GM12878 (cell line): ENCODE measurements around the gene CTSW. TPM values are rescaled to one million over a fixed set of nuclear protein-coding genes. Genes with fewer than 3 reads are reported as not detected.

Source experiments
- ATAC-seq: fragments of 200-7000 bp; cut with Tn5 transposase; 3 replicates; pipeline ENCODE4 v1.9.1; 2020; ENCODE audit warnings: mild to moderate bottlenecking, moderate library complexity
- BruUV-seq: library from RNA; stranded (reverse); fragments of 400-500 nt; replicated peaks from 2 replicates; lab custom pipeline; 2021; lab: Mats Ljungman, UMichigan
- CTCF ChIA-PET: fragments of 300-600 bp; sonication (Branson Sonifier 250); formaldehyde crosslinking; extraction: SDS; loops from one replicate; lab custom pipeline; 2021; ENCODE audit warnings: inconsistent platforms; lab: Yijun Ruan, JAX
- POLR2A ChIA-PET: fragments of 350-600 bp; formaldehyde crosslinking; extraction: SDS; loops from one replicate; lab custom pipeline; 2021; ENCODE audit warnings: inconsistent platforms; lab: Charles Lee
- RAD21 ChIA-PET: fragments of 300-600 bp; sonication (Branson Sonifier 250); formaldehyde crosslinking; loops from one replicate; lab custom pipeline; 2023; ENCODE audit warnings: antibody characterized with exemption; ENCODE audit not compliant: unreplicated experiment; lab: Charles Lee
- SMC1A ChIA-PET: fragments of 300-600 bp; sonication (Branson Sonifier 250); formaldehyde crosslinking; loops from one replicate; lab custom pipeline; 2023; ENCODE audit not compliant: unreplicated experiment, uncharacterized antibody; lab: Charles Lee
- DNase-seq: peaks from one replicate; pipeline ENCODE4 v3.0.0-alpha.2; 2011; ENCODE audit warnings: low read depth, low spot score
- FAIRE-seq: peaks from 3 replicates; lab custom pipeline; 2011; peaks lifted over from hg19 to GRCh38; lab: Jason Lieb, UNC
- H2AFZ ChIP-seq: 2 replicates; pipeline ENCODE4 v1.6.0; 2011; ENCODE audit warnings: low read depth, low read length, control low read depth; ENCODE audit not compliant: control insufficient read depth
- H3K27ac ChIP-seq: 2 replicates; pipeline ENCODE4 v1.5.1; 2011; ENCODE audit warnings: control low read depth; ENCODE audit not compliant: control insufficient read depth, insufficient read depth
- H3K27me3 ChIP-seq, 2 experiments: replicated peaks in 1 of 2; 2 replicates each; pipeline versions ENCODE4 v1.6.0 to v1.6.1; 2011; ENCODE audit warnings: low read length in 1 of 2; ENCODE audit not compliant: control insufficient read depth in 2 of 2, insufficient read depth in 2 of 2
- H3K36me3 ChIP-seq, 2 experiments: 2 replicates each; pipeline ENCODE4 v1.5.1; 2011; ENCODE audit warnings: low read length in 1 of 2; ENCODE audit not compliant: control insufficient read depth in 2 of 2, insufficient read depth in 2 of 2
- H3K4me1 ChIP-seq: 2 replicates; pipeline ENCODE4 v1.6.1; 2011; ENCODE audit warnings: mild to moderate bottlenecking, low read length, moderate library complexity, mixed read lengths; ENCODE audit not compliant: control insufficient read depth, insufficient read depth
- H3K4me2 ChIP-seq: 2 replicates; pipeline ENCODE4 v1.6.0; 2011; ENCODE audit warnings: control low read depth; ENCODE audit not compliant: control insufficient read depth, insufficient read depth
- H3K4me3 ChIP-seq: fragments of 200-600 bp; sonication (generic); 2 replicates; pipeline ENCODE4 v1.5.1; 2016
- H3K79me2 ChIP-seq: 2 replicates; pipeline ENCODE4 v1.6.0; 2011; ENCODE audit warnings: low read length; ENCODE audit not compliant: control insufficient read depth, insufficient read depth
- H3K9ac ChIP-seq: 2 replicates; pipeline ENCODE4 v1.8.0; 2011; ENCODE audit warnings: low read length, control low read depth, mixed read lengths; ENCODE audit not compliant: control insufficient read depth, insufficient read depth
- H3K9me3 ChIP-seq: replicated peaks from 3 replicates; pipeline ENCODE4 v1.5.1; 2011; ENCODE audit warnings: mild to moderate bottlenecking, low read length; ENCODE audit not compliant: control insufficient read depth, insufficient read depth
- H4K20me1 ChIP-seq: 2 replicates; pipeline ENCODE4 v1.6.0; 2011; ENCODE audit not compliant: control insufficient read depth, insufficient read depth
- MTA2 ChIP-seq: fragments of 450-650 bp; IDR thresholded peaks from 2 replicates; pipeline ENCODE4 v1.6.1; 2016; ENCODE audit warnings: low read depth, mild to moderate bottlenecking, moderate library complexity
- NR2C1 ChIP-seq: fragments of 450-650 bp; IDR thresholded peaks from 2 replicates; pipeline ENCODE4 v1.6.1; 2017; ENCODE audit warnings: antibody characterized with exemption, mild to moderate bottlenecking, moderate library complexity
- SREBF1 ChIP-seq: IDR thresholded peaks from 2 replicates; pipeline ENCODE4 v1.6.1; 2012; ENCODE audit warnings: mild to moderate bottlenecking, low read length
- WGBS: methylation state at CpG from one replicate; pipeline ENCODE4 v1.1.6; 2016; ENCODE audit warnings: low lambda C conversion rate; ENCODE audit not compliant: insufficient replicate concordance, insufficient coverage; ENCODE audit errors: missing lambda C conversion rate; 5-methylcytosine and 5-hydroxymethylcytosine counted together
- in situ Hi-C: fragments of 300-500 bp; cut with MboI; formaldehyde crosslinking; loops from 9 replicates; pipeline ENCODE4 v1.14.3; 2018; ENCODE audit warnings: mixed read lengths
- intact Hi-C: fragments of 100-400 bp; cut with micrococcal nuclease; formaldehyde crosslinking; loops from one replicate; pipeline ENCODE4 v1.14.2; 2022; ENCODE audit not compliant: unreplicated experiment
- polyA plus RNA-seq, 11 experiments: library from polyadenylated mRNA; depleted of rRNA in 4 of 11; unstranded in 6 of 11; stranded (reverse) in 5 of 11; fragments of >200 nt; fragmentation: Nextera tagmentation in 4 of 11; fragmentation: Illumina TruSeq in 1 of 11; extraction: Ambion mirVana in 4 of 11; extraction: Trizol in 1 of 11; gene quantifications; 1 replicate in 1 of 11; 2 replicates in 10 of 11; pipeline versions ENCODE4 v1.2.1 to v1.2.3, GENCODE V29; 2011 to 2016; ENCODE audit warnings: inconsistent platforms in 2 of 11, missing spikeins in 2 of 11, low read depth in 1 of 11
- total RNA-seq, 4 experiments: library from RNA; depleted of rRNA in 3 of 4; stranded (reverse); fragments of >200 nt in 3 of 4; fragmentation: Illumina TruSeq in 1 of 4; extraction: Trizol in 1 of 4; gene quantifications; 2 replicates each; pipeline versions ENCODE4 v1.2.1 to v1.2.3, GENCODE V29; 2013 to 2021
- TF ChIP-seq, protein P1 (sequence below): fragments of 450-650 bp; IDR thresholded peaks from 2 replicates; pipeline ENCODE4 v1.6.1; 2017; ENCODE audit warnings: antibody characterized with exemption, mild to moderate bottlenecking, moderate library complexity
- TF ChIP-seq, protein P2 (sequence below): fragments of 150-350 bp; IDR thresholded peaks from 2 replicates; pipeline ENCODE4 v1.6.1; 2016; ENCODE audit warnings: low read depth, low read length

CTSW gene
- total and polyA plus RNA-seq, 10 of the 15 experiments (the other 5 are each of a cell fraction or from before 2014, with no cell fraction given): 0.53 to 12.0 (median 1.7) TPM

DNA sequence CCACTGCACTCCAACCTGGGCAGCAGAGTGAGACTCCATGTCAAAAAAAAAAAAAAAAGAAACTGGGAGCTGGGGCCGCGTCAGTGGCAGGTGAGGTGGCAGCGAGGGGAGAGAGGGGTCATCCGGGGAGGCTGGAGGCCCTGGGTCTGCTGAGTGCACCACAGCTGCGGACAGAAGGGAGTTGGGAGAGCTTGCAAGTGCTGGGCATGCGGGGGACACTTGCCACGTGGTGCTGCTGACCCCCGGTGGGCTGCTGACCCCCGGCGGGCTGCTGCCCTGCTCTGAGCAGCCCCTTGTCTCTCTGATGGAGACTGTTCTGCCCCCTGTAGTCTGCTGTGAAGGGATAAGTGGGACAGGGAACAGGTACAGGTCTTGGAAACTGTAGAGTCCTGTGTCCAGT is 42.2 kb downstream of the CTSW start:
- no TSS peak for BruUV-seq
- RAD21 ChIA-PET: no interaction called here
- TF ChIP-seq, protein P1, sequence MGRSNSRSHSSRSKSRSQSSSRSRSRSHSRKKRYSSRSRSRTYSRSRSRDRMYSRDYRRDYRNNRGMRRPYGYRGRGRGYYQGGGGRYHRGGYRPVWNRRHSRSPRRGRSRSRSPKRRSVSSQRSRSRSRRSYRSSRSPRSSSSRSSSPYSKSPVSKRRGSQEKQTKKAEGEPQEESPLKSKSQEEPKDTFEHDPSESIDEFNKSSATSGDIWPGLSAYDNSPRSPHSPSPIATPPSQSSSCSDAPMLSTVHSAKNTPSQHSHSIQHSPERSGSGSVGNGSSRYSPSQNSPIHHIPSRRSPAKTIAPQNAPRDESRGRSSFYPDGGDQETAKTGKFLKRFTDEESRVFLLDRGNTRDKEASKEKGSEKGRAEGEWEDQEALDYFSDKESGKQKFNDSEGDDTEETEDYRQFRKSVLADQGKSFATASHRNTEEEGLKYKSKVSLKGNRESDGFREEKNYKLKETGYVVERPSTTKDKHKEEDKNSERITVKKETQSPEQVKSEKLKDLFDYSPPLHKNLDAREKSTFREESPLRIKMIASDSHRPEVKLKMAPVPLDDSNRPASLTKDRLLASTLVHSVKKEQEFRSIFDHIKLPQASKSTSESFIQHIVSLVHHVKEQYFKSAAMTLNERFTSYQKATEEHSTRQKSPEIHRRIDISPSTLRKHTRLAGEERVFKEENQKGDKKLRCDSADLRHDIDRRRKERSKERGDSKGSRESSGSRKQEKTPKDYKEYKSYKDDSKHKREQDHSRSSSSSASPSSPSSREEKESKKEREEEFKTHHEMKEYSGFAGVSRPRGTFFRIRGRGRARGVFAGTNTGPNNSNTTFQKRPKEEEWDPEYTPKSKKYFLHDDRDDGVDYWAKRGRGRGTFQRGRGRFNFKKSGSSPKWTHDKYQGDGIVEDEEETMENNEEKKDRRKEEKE: no peak
- TF ChIP-seq SREBF1 (no peak), NR2C1 (no peak), MTA2 (no peak)
- TF ChIP-seq, protein P2, sequence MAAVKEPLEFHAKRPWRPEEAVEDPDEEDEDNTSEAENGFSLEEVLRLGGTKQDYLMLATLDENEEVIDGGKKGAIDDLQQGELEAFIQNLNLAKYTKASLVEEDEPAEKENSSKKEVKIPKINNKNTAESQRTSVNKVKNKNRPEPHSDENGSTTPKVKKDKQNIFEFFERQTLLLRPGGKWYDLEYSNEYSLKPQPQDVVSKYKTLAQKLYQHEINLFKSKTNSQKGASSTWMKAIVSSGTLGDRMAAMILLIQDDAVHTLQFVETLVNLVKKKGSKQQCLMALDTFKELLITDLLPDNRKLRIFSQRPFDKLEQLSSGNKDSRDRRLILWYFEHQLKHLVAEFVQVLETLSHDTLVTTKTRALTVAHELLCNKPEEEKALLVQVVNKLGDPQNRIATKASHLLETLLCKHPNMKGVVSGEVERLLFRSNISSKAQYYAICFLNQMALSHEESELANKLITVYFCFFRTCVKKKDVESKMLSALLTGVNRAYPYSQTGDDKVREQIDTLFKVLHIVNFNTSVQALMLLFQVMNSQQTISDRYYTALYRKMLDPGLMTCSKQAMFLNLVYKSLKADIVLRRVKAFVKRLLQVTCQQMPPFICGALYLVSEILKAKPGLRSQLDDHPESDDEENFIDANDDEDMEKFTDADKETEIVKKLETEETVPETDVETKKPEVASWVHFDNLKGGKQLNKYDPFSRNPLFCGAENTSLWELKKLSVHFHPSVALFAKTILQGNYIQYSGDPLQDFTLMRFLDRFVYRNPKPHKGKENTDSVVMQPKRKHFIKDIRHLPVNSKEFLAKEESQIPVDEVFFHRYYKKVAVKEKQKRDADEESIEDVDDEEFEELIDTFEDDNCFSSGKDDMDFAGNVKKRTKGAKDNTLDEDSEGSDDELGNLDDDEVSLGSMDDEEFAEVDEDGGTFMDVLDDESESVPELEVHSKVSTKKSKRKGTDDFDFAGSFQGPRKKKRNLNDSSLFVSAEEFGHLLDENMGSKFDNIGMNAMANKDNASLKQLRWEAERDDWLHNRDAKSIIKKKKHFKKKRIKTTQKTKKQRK: no peak
- no peak overlapping the region for H2AFZ ChIP-seq
- peaks cover 0 to 2% of the 10 kb centered on the region in 2 experiments; a peak in 2 of 4 replicates for H3K36me3 ChIP-seq
- no peak overlapping the region for H3K4me3 ChIP-seq
- intact Hi-C loops (no loop called here), in situ Hi-C loops (no loop called here)
- SMC1A ChIA-PET: no interaction called here
- no peak overlapping the region for H3K4me2 ChIP-seq
- ATAC-seq (no peak), DNase-seq (no peak), FAIRE-seq (no peak)
- H3K27ac ChIP-seq: no peak overlapping the region
- H3K9me3 ChIP-seq: no peaks in the 10 kb centered on the region
- POLR2A ChIA-PET: interaction anchor here (0.6 to 0.9 kb wide), 3 partner anchors 31 to 40 kb away, joined by 3 read pairs; partner anchors contain the start of gene CCDC85B
- CTCF ChIA-PET: interaction anchor here (0.7 to 1.4 kb wide), 3 partner anchors 37 to 217 kb away, joined by 4 to 10 read pairs (median 5); partner anchors contain the start of gene MUS81
- H3K9ac ChIP-seq: no peak overlapping the region
- peaks cover 19% of the 10 kb centered on the region for H3K4me1 ChIP-seq
- H4K20me1 ChIP-seq: no peaks in the 10 kb centered on the region
- H3K79me2 ChIP-seq: peaks cover 33% of the 10 kb centered on the region
- WGBS: 99% methylated on average over 9 of the region's 10 CpGs
- no peaks in the 10 kb centered on the region for H3K27me3 ChIP-seq
